ENCODE results near the gene HELB.

DNA sequence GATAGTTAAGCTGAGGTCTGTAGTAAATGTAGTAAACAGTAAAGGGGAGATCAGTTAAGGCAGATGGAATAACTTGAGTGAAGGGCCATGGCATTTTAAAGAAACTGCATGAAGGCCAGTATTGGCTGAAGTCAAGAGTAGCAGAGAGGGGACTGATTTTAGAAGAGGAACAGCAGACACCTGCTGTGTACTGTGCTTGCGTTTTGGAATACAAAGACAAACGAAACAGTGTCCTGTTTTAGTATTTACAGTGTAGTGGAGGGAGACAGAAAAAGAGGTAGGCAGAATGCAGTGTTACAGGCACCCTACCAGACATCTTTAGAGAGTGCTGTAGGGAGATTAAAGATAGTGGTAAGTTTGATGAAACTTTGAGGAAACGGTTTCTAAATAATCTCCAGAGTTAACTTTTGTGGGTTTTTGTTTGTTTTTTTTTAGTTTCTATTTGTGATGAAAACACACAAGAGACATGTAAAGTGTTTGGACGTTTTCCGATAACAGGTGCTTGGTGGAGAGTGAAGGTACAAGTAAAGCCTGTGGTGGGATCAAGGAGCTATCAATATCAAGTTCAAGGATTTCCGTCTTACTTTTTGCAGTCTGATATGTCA, 2.1 kb downstream of the HELB start:
- TF ChIP-seq, protein P1, sequence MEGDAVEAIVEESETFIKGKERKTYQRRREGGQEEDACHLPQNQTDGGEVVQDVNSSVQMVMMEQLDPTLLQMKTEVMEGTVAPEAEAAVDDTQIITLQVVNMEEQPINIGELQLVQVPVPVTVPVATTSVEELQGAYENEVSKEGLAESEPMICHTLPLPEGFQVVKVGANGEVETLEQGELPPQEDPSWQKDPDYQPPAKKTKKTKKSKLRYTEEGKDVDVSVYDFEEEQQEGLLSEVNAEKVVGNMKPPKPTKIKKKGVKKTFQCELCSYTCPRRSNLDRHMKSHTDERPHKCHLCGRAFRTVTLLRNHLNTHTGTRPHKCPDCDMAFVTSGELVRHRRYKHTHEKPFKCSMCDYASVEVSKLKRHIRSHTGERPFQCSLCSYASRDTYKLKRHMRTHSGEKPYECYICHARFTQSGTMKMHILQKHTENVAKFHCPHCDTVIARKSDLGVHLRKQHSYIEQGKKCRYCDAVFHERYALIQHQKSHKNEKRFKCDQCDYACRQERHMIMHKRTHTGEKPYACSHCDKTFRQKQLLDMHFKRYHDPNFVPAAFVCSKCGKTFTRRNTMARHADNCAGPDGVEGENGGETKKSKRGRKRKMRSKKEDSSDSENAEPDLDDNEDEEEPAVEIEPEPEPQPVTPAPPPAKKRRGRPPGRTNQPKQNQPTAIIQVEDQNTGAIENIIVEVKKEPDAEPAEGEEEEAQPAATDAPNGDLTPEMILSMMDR (conservative IDR thresholded peaks at IDR 0.05 in 1 of 2, IDR thresholded peaks at IDR 0.05 in 1 of 2; ENCODE audit: extremely low read depth in 1 of 2, insufficient read depth in 1 of 2, low read depth in 1 of 2, low read length in 2 of 2), result no peak
- TF ChIP-seq EZH2 (IDR thresholded peaks at IDR 0.05; ENCODE audit: borderline replicate concordance, low read length), result no peak

All from mammary epithelial cell (primary cell).